NT2/D1 (cell line): Measurements from ENCODE around the gene PTPN18.

Experiments used
- DNase-seq: peaks from one replicate; pipeline ENCODE4 v3.0.0-alpha.2; 2011; ENCODE audit warnings: low read depth, low spot score
- H3K27me3 ChIP-seq: 2 replicates; pipeline ENCODE4 v1.6.0; 2011; ENCODE audit warnings: mild to moderate bottlenecking; ENCODE audit not compliant: insufficient read length, insufficient read depth
- H3K36me3 ChIP-seq: 2 replicates; pipeline ENCODE4 v1.6.1; 2011; ENCODE audit warnings: mild to moderate bottlenecking, low read length, mixed read lengths; ENCODE audit not compliant: insufficient read depth, insufficient read length
- H3K4me1 ChIP-seq: 2 replicates; pipeline ENCODE4 v1.5.1; 2011; ENCODE audit not compliant: insufficient read depth, insufficient read length
- H3K4me3 ChIP-seq: 2 replicates; pipeline ENCODE4 v1.5.1; 2011; ENCODE audit warnings: low read depth; ENCODE audit not compliant: insufficient read length
- H3K9ac ChIP-seq: 2 replicates; pipeline ENCODE4 v1.6.0; 2011; ENCODE audit warnings: low read depth; ENCODE audit not compliant: insufficient read length
- H3K9me3 ChIP-seq: 2 replicates; pipeline ENCODE4 v1.5.1; 2011; ENCODE audit warnings: mild to moderate bottlenecking, low read length; ENCODE audit not compliant: insufficient read depth
- SUZ12 ChIP-seq: IDR thresholded peaks from 2 replicates; pipeline ENCODE4 v1.6.1; 2011; ENCODE audit not compliant: insufficient read length, insufficient read depth; ENCODE audit errors: extremely low read depth
- YY1 ChIP-seq: IDR thresholded peaks from 2 replicates; pipeline ENCODE4 v1.6.1; 2011; ENCODE audit not compliant: insufficient read length, insufficient read depth
- ZNF274 ChIP-seq: IDR thresholded peaks from 2 replicates; pipeline ENCODE4 v1.6.1; 2011; ENCODE audit warnings: mild to moderate bottlenecking, low read depth, low read length

The PTPN18 gene

GRCh38 chr2:130336150-130336876 lies 19.5 kb upstream of the PTPN18 start:
- Histone ChIP-seq H3K27me3 (peaks cover 2% of the 10 kb centered on the region), H3K36me3 (peaks cover 22% of the 10 kb centered on the region), H3K9me3 (peaks cover 9% of the 10 kb centered on the region; the same call in 1 of the 2 replicates), H3K4me3 (peak overlapping the region; percentile 9), H3K9ac (no peak overlapping the region), H3K4me1 (no peaks in the 10 kb centered on the region)
- DNase-seq, result no peak
- TF ChIP-seq ZNF274 (no peak), SUZ12 (no peak), YY1 (no peak)

DNA sequence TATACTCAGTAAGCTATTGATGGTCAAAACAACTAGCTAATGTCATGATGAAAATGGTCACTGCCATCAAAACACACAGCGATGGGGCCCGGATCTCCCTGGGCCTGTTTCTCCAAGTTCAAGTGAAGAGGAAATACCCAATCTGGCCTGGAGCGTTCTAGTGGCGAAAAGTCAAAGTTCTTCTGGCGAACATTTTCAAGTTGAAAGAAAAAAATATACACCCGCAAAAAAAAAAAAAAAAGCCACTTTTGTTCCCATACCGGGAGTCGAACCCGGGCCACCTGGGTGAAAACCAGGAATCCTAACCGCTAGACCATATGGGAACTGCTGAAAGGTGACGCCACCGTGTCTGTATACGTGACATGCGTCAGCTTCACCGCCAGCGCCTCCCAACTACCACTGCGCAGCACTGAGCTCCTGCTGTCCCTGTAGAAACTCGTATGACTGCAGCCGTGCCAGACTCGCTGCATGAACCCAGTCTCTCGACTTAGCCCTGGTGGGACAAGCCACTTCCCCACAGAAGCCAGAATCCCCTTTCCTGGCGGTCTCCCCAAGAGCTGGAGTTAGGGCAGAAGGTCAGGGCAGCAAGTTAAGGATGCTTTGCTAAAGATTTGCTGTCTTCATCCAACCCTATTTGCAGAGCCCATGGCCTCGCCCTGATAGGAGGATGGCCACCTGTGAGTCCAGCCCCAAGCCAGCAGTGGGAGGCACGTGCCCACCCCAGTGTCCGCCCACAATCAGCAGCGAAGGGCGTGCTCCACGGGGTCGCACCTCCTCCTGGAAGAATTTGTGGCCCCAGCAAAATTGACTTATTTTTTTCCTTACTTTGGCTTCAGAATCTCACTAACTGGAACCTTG lies 18.8 kb upstream of the PTPN18 start:
- Histone ChIP-seq H3K9me3 (peaks cover 9% of the 10 kb centered on the region; the same call in 1 of the 2 replicates), H3K4me1 (no peaks in the 10 kb centered on the region), H3K27me3 (no peaks in the 10 kb centered on the region), H3K9ac (peak overlapping the region; percentile 52), H3K36me3 (peaks cover 22% of the 10 kb centered on the region), H3K4me3 (peak overlapping the region; percentile 56)
- TF ChIP-seq YY1 (no peak), ZNF274 (no peak)
- DNase-seq, result peak; percentile 67

DNA sequence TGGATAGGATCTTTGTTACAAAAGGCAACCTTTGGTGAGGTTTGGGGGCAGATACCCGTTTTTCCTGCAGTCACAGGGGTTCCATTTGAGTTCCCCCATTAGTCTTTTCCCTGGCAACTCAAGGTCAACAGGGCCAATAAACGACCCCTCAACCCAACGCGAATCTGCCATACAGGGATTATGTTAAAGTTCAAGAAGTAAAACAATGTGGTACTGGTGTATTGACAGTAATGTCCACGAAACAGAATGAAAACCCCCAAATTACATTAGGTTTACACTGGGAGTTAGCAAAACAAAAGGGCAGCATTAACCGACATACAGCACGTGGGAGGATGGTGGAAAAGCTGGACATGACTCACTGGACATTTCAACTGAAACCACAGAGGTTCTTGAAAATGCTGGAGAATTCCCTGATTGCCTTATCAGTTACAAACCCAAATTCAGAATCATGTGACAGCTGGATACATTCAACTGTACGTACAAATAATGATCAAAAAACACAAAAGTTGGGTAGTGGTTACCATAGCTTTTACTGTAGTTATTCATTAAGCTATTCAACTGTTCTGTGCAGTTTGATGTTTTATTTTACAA lies 18.0 kb upstream of the PTPN18 start:
- Histone ChIP-seq H3K4me3 (peak overlapping the region; percentile 56), H3K9ac (peak overlapping the region; percentile 52), H3K36me3 (peaks cover 22% of the 10 kb centered on the region), H3K9me3 (peaks cover 9% of the 10 kb centered on the region; the same call in 1 of the 2 replicates), H3K27me3 (no peaks in the 10 kb centered on the region), H3K4me1 (no peaks in the 10 kb centered on the region)
- TF ChIP-seq SUZ12 (no peak), YY1 (no peak), ZNF274 (no peak)
- DNase-seq, result no peak

DNA sequence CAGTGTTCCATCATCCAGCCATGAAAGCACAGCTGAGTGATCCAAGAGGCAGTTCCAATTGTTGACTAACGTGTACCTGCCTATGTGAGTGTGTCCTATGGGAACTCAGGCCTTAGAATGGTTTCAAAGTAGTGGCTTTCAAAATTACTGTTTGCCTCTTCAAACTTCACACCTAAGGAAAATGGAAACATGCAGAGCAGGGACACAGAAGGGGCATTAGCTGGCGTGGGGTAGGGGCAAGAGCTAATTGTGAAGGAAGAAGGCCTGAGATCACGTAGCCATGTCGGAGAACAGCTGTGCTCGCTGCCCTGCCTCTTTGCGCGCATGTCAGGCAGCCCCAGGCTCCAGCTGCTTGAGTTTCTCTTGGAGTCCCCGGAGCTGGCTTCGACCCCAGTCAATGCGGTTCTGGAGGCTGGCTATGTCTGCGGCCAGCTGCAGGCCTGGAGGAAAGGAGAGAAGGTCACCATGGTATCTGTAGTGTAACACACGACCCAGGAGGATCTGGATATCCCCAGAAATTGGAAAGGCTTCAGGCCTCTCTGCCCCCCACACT lies 17.0 kb upstream of the PTPN18 start:
- Histone ChIP-seq H3K36me3 (peaks cover 22% of the 10 kb centered on the region), H3K9ac (no peak overlapping the region), H3K4me1 (no peaks in the 10 kb centered on the region), H3K27me3 (no peaks in the 10 kb centered on the region), H3K9me3 (peaks cover 9% of the 10 kb centered on the region; the same call in 1 of the 2 replicates), H3K4me3 (no peak overlapping the region)
- no peak for DNase-seq
- TF ChIP-seq YY1, result no peak
- no peak for TF ChIP-seq SUZ12
- no peak for TF ChIP-seq ZNF274

- no peaks in the 10 kb centered on the region for H3K4me1 ChIP-seq
- no peak overlapping the region for H3K9ac ChIP-seq
- no peaks in the 10 kb centered on the region for H3K27me3 ChIP-seq
- peaks cover 7% of the 10 kb centered on the region; the same call in 1 of the 2 replicates for H3K9me3 ChIP-seq
- peaks cover 34% of the 10 kb centered on the region for H3K36me3 ChIP-seq
- no peak overlapping the region for H3K4me3 ChIP-seq
- no peak for DNase-seq
- no peak for TF ChIP-seq YY1
- TF ChIP-seq SUZ12, result no peak
These were observed 15.7 kb upstream of the PTPN18 start for GRCh38 chr2:130339885-130340745.

GRCh38 chr2:130341562-130342019 lies 14.3 kb upstream of the PTPN18 start:
- no peak for TF ChIP-seq YY1
- TF ChIP-seq ZNF274, result no peak
- no peak for TF ChIP-seq SUZ12
- H3K9me3 ChIP-seq, result no peaks in the 10 kb centered on the region
- no peaks in the 10 kb centered on the region for H3K4me1 ChIP-seq
- DNase-seq, result no peak
- no peaks in the 10 kb centered on the region for H3K27me3 ChIP-seq
- peak overlapping the region; percentile 90 for H3K9ac ChIP-seq
- peak overlapping the region; percentile 93 for H3K4me3 ChIP-seq
- peaks cover 49% of the 10 kb centered on the region for H3K36me3 ChIP-seq
